ENCODE measurements around the gene CFAP46. TPM values are rescaled to one million over a fixed set of nuclear protein-coding genes. Genes with fewer than 3 reads are reported as not detected.

CFAP46 gene
- total and polyA plus RNA-seq, 2 of the 4 experiments (the other 2 are of a cell fraction): 1.3 to 1.8 TPM

- 95% methylated on average over 14 of the region's 18 CpGs; no CpG with 5 or more reads in 1 of the 2 experiments for WGBS, 2 experiments (ENCODE audit: extremely low coverage in 2 of 2, insufficient read length in 1 of 2)
- Histone ChIP-seq H3K4me3 (ENCODE audit: insufficient read depth, low read depth, low read length) (no peak overlapping the region), H3K9me1 (ENCODE audit: insufficient read depth, low read length) (no peaks in the 10 kb centered on the region), H3K23ac (ENCODE audit: low read depth, low read length) (no peak overlapping the region), H3K9ac (ENCODE audit: low read depth, low read length) (no peak overlapping the region), H3K14ac (replicated peaks; ENCODE audit: low read depth, low read length) (no peak overlapping the region), H3K56ac (ENCODE audit: extremely low read depth, insufficient read depth, low read length) (no peak overlapping the region), H3K36me3 (ENCODE audit: control insufficient read depth, insufficient read depth, low read length) (peaks cover 4% of the 10 kb centered on the region), H2BK120ac (ENCODE audit: low read depth, low read length) (no peak overlapping the region), H4K5ac (ENCODE audit: low read depth, low read length) (no peak overlapping the region), H3K4me2 (ENCODE audit: low read depth, low read length) (no peak overlapping the region), H3K4ac (ENCODE audit: low read depth, low read length) (no peak overlapping the region), H2BK5ac (ENCODE audit: low read depth, low read length, poor library complexity, severe bottlenecking) (no peak overlapping the region), H3K79me1 (ENCODE audit: low read depth in 1 of 2, low read length in 2 of 2) (no peaks in the 10 kb centered on the region), H3K9me3 (ENCODE audit: control insufficient read depth, insufficient read depth, low read length) (no peaks in the 10 kb centered on the region), H3K27ac (ENCODE audit: insufficient read depth, low read length) (no peak overlapping the region), H4K8ac (ENCODE audit: low read depth in 2 of 2, low read length in 2 of 2) (no peak overlapping the region), H2AFZ (replicated peaks; ENCODE audit: low read length, poor library complexity) (no peak overlapping the region), H2BK20ac (ENCODE audit: low read depth, low read length) (no peak overlapping the region), H4K91ac (ENCODE audit: insufficient read depth, low read depth, low read length) (no peak overlapping the region), H2AK5ac (ENCODE audit: low read depth, low read length) (no peak overlapping the region), H2BK15ac (ENCODE audit: low read depth, low read length) (no peak overlapping the region), H3K27me3 (ENCODE audit: control insufficient read depth, insufficient read depth, low read length) (no peaks in the 10 kb centered on the region), H3K18ac (ENCODE audit: low read depth, low read length) (no peak overlapping the region), H4K20me1 (ENCODE audit: insufficient read depth, low read length) (peaks cover 3% of the 10 kb centered on the region; the same call in 1 of the 2 replicates), H3K4me1 (ENCODE audit: control insufficient read depth, insufficient read depth, low read length) (no peaks in the 10 kb centered on the region), H2AK9ac (replicated peaks; ENCODE audit: low read depth, low read length, poor library complexity) (no peak overlapping the region)
- intact Hi-C loops (cut with micrococcal nuclease): no loop called here
- TF ChIP-seq MAZ (IDR thresholded peaks at IDR 0.05; ENCODE audit: borderline replicate concordance, low read depth, low read length) (no peak), RAD21 (IDR thresholded peaks at IDR 0.05; ENCODE audit: low read length) (no peak), BHLHE40 (IDR thresholded peaks at IDR 0.05; ENCODE audit: low read depth, low read length) (no peak)
- TF ChIP-seq, protein P1, sequence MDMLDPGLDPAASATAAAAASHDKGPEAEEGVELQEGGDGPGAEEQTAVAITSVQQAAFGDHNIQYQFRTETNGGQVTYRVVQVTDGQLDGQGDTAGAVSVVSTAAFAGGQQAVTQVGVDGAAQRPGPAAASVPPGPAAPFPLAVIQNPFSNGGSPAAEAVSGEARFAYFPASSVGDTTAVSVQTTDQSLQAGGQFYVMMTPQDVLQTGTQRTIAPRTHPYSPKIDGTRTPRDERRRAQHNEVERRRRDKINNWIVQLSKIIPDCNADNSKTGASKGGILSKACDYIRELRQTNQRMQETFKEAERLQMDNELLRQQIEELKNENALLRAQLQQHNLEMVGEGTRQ (IDR thresholded peaks at IDR 0.05; ENCODE audit: low read depth, low read length): no peak
- CTCF ChIA-PET: no interaction called here
- dilution Hi-C loops (cut with HindIII; ENCODE audit: low sequenced_read_pairs, unreplicated experiment): no loop called here
- DNase-seq (no peak), ATAC-seq (ENCODE audit: low read depth) (no peak)
- in situ Hi-C loops (cut with MboI; ENCODE audit: low sequenced_read_pairs): loop anchor here (10.0 kb wide), 1 partner anchor 122 kb away; no protein-coding TSS in a partner anchor
- POLR2A ChIA-PET (ENCODE audit: unreplicated experiment): no interaction called here
- BruUV-seq (replicated peaks): no TSS peak
These were observed 165.5 kb downstream of the CFAP46 start for GRCh38 chr10:132776821-132777220.
